ENCODE measurements around the gene NEK9.
"Not testable (repeated sequence)": the region's sequence is repeated elsewhere in the genome, so short reads cannot be mapped to it uniquely, and the experiment has no call there.

The NEK9 gene

DNA sequence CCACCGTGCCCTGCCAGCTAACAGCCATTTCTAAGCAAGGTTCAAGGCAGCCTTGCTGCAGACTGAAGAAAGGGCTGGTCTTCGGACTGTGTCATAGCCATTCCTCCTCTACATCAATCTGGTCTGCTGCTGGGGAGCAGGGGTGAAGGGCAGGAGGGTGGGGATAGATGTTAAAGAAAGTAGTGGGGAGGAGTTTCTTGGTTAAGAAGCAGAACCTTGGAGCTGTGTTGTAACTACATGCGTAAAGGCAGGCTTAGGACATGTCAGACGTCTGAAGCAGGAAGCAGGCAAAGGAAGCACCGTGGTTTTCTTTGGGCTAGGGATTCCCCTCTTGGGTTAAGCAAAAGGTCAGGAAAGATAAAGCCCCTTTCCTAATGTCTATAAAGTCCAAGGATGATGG is 18.1 kb upstream of the NEK9 start:
- no peak for DNase-seq (ENCODE audit: low spot score)

DNA sequence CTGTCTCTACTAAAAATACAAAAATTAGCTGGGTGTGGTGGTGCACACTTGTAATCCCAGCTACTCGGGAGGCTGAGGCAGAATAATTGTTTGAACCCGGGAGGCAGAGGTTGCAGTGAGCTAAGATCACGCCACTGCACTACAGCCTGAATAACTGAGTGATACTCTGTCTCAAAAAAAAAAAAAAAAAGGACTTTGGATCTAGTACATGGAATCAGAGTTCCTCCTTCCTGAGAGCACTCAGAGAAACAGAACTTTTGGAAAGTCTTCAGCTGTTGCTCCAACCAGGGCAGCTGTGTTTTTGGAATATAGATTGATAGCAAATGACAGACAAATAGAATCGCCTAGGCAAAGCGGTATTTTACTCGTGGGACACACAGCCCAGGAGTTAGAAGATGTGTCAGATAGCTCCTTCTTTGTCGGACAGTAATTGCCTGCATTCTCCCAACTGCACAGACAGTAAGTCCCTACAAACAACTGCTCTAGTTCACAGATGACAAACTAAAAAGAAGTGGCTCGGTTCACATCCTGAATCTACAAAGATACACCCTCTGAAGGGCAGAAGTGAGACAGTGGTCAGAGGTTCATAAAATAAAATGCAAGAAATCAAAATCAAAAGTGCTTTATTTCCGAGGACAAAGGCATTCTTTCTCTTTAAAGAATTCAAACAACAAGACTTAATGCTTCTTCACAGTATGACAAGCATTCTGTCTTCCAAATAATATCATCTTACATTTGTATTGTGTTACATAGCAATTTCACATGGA is 17.1 kb upstream of the NEK9 start:
- DNase-seq (ENCODE audit: low spot score) = no peak

DNA sequence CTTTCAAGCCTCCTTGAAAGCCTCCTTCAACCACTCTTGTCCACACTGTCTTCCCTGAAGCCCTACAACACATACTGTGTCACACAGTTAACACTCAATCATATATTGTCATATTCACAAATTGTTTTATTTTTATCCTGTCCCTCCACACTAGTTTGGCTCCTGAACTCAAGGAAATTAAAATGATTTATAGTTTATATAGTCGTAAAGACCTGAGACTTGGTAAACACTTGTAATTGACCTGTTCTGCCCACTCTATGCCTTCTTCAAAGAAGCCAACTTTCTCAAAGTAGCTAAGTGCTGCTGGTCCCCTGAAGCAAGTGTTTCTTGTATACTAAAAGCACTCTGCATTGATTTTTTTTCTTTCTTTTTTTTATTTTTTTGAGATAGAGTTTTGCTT is 15.6 kb upstream of the NEK9 start:
- DNase-seq (ENCODE audit: low spot score) = no peak

DNA sequence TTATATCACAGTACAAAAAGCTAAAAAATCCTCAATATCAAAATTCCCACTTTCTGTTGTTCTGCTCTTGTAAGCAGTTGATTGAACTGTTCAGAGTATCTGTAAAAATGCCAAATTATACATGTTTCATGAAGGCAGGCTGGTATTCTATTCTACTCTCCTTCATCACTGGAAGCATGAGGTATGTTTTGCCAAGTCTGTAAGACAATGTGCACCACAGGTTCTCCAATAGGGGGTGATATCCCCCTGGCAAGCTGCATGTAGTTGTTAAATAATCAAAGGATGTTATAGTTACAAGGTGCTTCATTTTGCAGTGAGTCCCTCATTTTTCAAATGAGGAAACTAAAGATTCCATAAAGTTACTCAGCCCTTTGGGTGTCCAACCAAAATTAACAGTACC is 15.1 kb upstream of the NEK9 start:
- DNase-seq (ENCODE audit: low spot score) = peak; percentile 45

DNA sequence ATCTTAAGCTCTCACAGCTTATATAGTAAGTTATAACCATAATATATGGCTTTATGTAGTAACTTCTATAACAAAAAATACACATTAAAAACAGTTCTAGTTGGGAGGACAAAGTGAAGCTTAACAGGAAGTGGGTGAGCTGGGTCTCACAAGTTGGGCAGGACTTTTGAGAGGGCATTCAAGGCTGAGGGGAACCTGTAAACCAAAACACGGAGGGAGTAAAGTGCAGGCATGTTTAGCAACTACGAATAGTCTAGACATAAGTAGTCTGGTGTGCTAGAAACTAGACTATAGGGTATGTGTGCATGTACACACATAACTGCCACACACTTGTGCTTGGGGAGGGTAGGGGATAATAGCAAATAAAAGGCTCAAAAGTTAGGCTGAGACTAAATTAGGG is 14.2 kb upstream of the NEK9 start:
- no peak for DNase-seq (ENCODE audit: low spot score)

DNA sequence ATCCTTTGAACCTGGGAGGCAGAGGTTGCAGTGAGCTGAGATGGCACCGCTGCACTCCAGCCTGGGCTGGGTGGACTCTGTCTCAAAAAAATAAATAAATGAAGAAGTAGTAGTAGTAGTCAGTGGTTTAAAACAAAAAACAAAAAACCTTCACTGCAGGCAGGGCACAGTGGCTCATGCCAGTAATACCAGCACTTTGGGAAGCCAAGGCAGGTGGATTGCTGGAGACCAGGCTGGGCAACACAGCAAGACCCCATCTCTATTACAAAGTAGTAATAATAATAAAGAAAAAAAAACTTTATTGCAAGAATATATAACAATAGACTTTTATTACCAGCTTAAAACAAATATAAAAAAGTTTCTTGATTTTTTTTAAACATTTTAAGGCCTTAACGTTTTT is 13.8 kb upstream of the NEK9 start:
- no peak for DNase-seq (ENCODE audit: low spot score)

DNA sequence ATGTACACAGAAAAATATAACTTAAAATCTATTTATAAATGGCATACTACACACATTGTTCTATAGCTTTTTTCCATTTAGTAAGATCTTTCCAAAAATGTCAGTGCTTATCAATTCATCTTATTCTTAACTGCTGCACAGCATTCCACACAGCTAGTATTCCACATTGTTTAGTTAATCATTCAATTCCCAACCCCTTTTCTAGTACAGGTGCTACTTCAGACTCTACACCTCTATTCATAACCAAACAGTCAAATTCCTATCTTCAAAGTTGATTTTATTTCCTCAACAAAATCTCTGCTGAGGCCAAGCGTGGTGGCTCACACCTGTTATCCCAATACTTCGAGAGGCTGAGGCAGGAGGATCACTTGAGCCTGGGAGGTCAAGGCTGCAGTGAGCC is 12.3 kb upstream of the NEK9 start:
- no peak for DNase-seq (ENCODE audit: low spot score)

DNA sequence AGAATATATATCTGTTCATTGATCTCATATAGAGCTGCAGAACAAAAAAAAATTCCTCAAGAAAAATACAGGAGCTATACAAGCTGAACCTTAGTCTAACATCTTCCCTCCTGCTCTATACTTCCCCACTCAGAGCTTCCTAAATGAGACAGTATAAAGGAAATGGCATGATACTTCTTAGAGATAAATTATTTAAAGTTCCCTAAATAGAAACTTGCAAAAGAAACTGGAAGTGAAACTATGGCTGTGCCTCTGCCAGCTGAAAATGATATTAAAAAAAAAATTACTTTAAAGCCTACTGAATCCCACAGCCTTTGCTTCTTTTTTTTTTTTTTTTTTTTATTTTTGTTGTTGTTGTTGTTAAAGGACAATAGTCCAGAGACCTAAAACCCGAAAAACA is 11.6 kb upstream of the NEK9 start:
- DNase-seq (ENCODE audit: low spot score) = no peak

DNA sequence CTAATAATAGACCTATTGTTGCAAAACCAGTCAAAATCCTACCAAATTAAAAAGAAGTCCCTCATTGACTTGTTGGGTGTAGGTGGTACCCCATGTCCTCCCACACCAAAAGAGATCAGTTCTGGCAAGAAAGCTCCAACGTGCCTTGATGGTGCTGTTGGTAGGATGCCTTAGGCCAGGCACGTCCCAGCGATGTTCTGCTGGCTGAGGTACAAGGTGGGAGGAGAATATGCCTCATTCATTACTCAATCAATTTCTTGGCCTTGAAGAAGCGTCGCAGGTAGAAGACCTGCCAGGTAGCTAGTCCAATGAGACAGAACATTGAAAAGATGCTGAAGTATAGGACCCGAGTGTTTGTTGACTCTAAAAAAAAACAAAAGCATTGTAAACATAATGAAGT is 7.8 kb upstream of the NEK9 start:
- DNase-seq (ENCODE audit: low spot score) = no peak

DNA sequence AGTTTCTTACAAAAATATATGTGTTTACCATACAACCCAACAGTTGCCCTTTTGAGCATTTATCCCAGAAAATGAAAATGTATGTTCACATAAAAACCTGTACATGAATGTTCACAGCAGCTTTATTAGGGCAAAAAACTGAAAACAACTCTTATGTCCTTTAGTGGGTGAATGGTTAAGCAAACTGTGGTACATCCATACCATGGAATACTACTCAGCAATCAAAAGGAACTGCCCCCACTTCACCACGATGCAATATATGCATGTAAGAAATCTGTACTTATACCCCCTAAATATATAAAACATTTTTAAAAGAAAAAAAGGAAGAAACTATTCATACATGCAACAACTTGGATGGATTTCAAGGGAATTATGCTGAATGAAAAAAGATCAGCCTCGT is 6.7 kb upstream of the NEK9 start:
- DNase-seq (ENCODE audit: low spot score) = no peak

DNA sequence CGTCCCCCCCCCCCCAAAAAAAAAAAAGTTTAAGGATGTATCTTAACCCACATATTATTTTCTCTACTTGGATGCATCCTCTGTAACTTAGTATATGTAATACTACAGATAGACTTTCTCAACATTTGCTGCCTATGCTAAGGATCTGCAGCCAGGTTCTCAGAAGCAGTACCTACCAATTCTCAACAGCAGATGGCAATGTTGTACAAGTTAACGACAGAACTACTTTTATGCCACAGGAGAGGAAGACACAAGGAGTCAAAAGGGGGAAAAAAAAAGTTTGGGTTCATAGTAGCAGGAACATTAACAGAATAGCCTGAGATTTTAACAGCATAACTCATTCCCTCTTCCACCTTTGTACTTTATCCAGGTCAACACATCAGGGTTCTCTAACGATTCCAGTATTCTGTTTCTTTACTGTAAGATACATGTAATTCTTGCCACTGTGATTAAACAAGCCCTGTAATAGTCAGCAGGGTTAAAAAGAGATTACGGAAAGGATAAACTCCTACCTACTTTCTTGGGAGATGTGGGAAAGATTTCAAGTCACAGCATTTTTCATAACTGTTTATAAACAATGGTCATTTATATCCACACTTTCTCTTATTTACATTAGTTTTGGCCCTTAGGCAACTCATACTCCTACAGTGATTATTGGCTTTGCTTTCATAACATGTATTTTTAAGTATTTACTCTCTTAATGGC is 5.7 kb upstream of the NEK9 start:
- peak; percentile 56 for DNase-seq (ENCODE audit: low spot score)

DNA sequence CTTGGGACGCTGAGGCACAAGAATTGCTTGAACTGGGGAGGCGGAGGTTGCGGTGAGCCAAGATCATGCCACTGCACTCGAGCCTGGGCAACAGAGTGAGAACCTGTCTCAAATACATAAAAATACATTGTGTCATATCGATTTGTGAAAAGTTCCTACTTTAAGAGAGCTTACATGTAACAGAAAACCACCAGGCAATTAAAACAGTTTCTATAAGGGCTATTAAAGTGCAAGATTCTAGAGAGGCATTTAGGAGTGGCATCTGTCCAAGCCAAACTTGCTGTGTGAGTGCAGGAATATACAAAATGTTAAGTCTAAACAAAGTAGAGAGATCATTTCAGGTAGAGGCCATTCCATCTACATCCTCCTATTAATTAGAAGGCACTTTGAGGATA is 1.7 kb upstream of the NEK9 start:
- no peak for DNase-seq (ENCODE audit: low spot score)

DNA sequence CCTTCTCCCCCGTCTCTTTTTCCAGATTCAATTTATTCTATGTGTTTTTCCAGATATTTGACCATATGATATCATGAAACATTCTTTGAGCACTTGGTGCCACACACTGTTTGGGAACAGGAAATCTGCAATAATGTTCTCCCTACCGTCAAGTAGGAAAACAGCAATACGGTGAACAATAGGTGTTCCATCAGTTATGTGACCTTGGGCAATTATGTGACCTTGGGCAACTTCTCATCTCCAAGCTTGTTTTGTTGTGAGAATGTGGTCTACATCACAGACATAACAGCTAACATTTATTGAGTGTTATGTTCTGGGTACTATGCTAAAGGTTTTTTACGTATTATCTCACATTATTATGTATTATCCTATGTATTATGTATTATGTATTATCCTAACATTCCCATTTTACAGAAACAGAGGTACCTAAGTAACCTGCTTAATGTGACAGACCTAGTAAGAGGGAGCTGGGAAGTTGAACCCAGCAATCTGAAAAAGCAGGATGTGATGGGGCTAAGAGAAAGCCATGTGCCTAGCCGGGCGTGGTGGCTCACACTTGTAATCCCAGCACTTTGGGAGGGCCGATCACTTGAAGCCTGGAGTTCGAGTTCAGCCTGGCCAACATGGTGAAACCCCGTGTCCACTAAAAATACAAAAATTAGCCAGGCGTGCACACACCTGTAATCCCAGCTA is 1.2 kb upstream of the NEK9 start:
- no peak for DNase-seq (ENCODE audit: low spot score)

DNA sequence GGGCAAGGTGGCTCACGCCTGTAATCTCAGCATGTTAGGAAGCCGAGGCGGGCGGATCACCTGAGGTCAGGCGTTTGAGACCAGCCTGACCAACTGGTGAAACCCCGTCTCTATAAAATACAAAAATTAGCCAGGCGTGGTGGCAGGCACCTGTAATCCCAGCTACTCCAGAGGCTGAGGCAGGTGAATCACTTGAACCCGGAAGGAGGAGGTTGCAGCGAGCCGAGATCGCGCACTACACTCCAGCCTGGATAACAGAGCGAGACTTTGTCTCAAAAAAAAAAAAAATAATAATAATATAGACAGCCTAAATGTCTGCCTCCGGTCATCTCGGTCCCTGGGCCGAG is 599 bp upstream of the NEK9 start:
- DNase-seq (ENCODE audit: low spot score) = not testable (repeated sequence)

DNA sequence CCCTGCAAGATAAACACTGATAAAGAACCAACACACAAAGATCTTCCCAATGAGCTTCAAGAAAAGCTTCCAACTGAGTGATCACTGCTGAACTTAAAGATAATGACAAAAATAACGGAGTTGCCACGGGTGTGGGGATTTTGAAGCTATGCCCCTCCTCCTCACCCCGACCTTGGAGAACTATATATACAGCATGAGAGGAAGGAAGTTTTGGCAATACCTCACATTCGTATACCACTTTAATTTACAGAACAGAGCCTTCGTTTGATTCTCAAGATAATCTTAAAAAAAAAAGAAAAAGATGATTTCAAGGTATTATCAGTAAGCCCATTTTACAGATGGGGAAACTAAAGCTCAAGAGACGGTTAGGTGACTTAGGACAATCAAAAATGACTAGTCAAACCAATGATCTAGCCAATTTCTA is 715 bp downstream of the NEK9 start:
- DNase-seq (ENCODE audit: low spot score) = no peak

DNA sequence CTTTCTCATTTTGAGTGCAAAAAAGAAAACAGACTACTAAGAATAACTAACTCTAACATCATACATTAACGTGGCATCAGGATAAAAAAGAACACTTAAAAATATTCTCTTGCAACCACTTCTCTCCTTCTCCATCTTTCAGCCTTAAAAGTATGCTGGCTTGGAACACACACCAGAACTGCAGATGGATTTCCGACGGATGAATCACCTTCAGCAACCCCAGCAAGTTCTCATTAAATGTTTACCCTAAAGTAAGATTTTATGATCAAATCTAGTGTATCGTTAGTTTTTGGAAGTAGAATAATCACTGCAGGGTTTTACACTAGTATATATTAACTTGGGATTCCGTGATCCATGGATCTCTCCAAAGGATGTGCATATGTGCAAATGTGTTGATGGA is 1.2 kb downstream of the NEK9 start:
- DNase-seq (ENCODE audit: low spot score) = no peak

DNA sequence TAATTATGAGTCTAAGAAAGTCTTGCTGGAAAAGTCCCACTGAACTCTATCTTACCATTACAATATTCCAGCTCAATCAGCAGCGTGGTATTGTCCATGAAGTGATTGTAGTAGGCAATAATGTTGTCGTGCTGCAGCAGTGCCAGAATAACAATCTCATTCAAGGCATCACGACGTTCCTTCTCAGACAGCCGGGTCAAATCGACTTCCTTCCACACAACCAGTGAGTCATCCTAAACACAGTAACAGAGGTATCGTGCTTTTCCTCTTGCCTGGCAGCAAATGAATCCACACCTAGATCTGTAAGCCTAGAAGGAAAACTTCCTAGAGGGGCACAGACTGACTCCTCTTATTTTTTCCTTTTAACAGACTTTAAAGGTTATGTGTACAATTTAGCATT is 2.9 kb downstream of the NEK9 start:
- DNase-seq (ENCODE audit: low spot score) = no peak

DNA sequence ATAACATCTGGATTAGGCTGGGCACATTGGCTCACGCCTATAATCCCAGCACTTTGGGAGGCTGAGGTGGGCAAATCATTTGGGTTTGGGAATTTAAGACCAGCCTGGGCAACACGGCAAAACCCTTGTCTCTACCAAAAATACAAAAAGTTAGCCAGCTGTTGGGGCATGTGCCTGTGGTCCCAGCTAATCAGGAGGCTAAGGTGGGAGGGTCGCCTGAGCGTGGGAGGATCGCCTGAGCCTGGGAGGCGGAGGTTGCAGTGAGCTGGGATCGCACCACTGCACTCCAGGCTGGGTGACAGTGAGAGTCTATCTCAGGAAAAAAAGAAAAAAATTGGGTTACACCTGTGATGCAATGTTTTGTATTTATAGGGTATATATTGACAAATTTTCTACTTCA is 5.3 kb downstream of the NEK9 start:
- no peak for DNase-seq (ENCODE audit: low spot score)

DNA sequence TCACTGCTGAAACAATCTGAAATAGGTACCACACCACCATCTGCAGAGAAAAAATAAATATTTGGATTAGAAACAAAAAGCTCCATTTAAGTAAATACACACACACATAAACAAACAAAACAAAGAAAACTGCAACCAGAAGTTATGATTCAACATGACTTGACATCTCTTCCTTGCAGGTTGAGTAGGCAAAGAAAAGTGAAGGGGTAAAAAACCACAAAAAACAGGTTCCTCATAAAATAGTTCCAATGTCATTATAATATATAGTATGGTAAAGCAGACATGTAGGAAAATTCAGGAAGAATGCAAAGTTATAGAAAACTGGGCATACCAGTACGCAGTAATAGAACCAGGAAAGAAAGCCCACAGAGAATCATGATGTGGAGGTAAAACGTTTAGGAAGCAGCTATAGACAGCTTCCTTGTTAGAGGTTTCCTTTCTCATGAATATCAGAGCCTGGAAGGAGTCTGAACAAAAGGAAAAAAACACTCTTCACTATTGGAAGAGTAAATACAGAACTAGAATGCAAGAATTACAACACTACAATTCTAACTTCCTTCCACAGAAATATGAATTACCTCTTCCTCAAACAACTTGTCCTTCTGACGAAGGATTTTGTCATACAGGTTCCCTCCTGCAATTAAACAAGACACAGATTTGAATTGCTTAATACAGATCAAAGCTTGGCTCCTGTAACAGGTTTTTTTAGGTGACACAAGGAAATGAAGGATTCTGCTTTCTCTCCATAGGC is 6.1 kb downstream of the NEK9 start:
- no peak for DNase-seq (ENCODE audit: low spot score)

DNA sequence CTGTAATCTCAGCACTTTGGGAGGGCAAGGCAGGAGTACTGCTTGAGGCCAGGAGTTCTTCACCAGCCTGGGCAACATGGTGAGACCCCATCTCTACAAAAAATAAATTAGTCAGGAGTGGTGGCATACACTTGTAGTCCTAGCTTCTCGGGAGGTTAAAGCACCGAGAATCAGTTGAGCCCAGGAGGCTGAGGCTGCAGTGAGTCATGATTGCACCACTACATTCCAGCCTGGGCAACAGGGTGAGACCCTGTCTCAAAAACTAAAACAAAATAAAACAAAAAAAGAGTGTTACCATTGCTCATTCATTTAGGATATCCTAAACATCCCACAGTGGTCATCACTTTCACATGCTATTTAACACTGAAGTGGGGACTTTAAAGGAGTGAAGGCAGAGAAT is 7.8 kb downstream of the NEK9 start:
- no peak for DNase-seq (ENCODE audit: low spot score)

DNA sequence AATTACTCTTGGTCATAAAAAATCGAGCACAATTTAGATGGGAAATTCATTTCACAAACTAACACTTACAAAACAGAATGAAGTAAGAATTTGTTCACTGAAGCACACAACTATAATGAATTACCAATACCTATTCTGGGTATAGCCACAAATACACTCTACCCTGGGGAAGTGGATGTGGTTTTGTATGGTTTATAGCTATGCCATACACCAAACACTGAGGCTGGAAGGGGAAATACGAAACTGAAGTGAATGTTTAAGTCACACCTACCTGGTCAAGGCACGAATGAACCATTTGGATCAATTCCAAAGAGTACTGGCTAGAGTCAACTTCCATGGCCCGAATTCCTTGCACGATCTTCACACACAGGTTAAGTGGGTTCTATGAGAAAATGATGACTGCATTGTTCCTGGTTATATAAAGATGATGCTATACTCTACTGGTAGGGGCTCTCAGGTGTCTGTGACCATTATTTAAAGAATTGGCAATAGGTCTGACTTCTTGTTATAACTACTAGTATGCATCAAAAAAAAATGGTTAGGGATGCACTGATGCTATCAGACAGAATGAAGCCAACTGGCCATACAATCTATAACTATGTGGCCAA is 12.8 kb downstream of the NEK9 start:
- no peak for DNase-seq (ENCODE audit: low spot score)

DNA sequence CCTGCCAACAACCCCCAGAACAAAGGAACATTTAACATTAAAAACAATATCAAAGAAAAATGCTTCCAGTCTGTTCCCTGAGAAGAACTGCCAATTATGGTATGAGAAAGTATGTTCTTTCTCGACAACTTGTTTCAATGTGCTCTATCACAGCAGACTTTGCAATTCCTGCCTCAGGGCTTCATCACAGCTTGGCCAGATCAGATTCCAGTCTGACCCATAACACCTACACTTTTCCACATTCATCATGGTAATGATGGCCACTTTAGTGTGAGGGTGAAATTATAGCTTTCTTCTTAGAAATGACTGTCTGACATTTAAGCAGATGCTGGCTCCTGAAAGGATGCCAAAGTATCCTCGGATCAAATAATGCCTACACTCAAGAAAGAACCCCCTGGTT is 17.0 kb downstream of the NEK9 start:
- no peak for DNase-seq (ENCODE audit: low spot score)

All from D341Med (cell line).